Measurements from ENCODE around the gene CFAP251. TPM values are rescaled to one million over a fixed set of nuclear protein-coding genes. Genes with fewer than 3 reads are reported as not detected.

Gene CFAP251
- total RNA-seq, 1 experiment from 2014 or later: 2.6 TPM

- DNase-seq (ENCODE audit: low read depth, low spot score): no peak
- Histone ChIP-seq H3K27me3 (ENCODE audit: insufficient read depth, low read length) (no peaks in the 10 kb centered on the region), H3K4me1 (ENCODE audit: control insufficient read depth in 1 of 2, insufficient read depth in 2 of 2, low read length in 2 of 2) (no peaks in the 10 kb centered on the region), H3K9ac (ENCODE audit: low read length) (no peak overlapping the region), H3K79me2 (ENCODE audit: insufficient read depth, low read length) (no peaks in the 10 kb centered on the region), H3K4me2 (ENCODE audit: low read length) (no peak overlapping the region), H2AFZ (ENCODE audit: low read depth, low read length, poor library complexity, severe bottlenecking) (no peak overlapping the region), H3K9me2 (ENCODE audit: insufficient read depth) (no peaks in the 10 kb centered on the region), H3K9me3 (ENCODE audit: control insufficient read depth in 1 of 2, insufficient read depth in 1 of 2, low read depth in 1 of 2, low read length in 2 of 2) (no peaks in the 10 kb centered on the region), H3K36me3 (ENCODE audit: control insufficient read depth in 1 of 2, insufficient read depth in 2 of 2, low read length in 2 of 2) (no peaks in the 10 kb centered on the region), H4K20me1 (ENCODE audit: insufficient read depth) (no peaks in the 10 kb centered on the region), H3K4me3 (replicated peaks in 1 of 2; ENCODE audit: low read depth in 1 of 2, low read length in 2 of 2) (no peak overlapping the region), H3K27ac (ENCODE audit: low read depth, low read length) (no peak overlapping the region)
- POLR2A ChIA-PET: no interaction called here
- CTCF ChIA-PET: no interaction called here
- BruUV-seq (replicated peaks): no TSS peak
- RAD21 ChIA-PET (ENCODE audit: low non-redundant PET in 1 of 2, low total read pairs in 2 of 2, uncharacterized antibody in 2 of 2, unreplicated experiment in 2 of 2): no interaction called here
- intact Hi-C loops (cut with micrococcal nuclease): no loop called here
- ATAC-seq: no peak
- no peak for TF ChIP-seq SRF (IDR thresholded peaks at IDR 0.05; ENCODE audit: low read depth)
- no peak for TF ChIP-seq FOSL1 (IDR thresholded peaks at IDR 0.05; ENCODE audit: low read depth)
- TF ChIP-seq SP1 (IDR thresholded peaks at IDR 0.05; ENCODE audit: low read depth): no peak
- no peak for TF ChIP-seq JUND (IDR thresholded peaks at IDR 0.05)
- no peak for TF ChIP-seq EGR1 (IDR thresholded peaks at IDR 0.05; ENCODE audit: low read depth)
- TF ChIP-seq CTCF (IDR thresholded peaks at IDR 0.05 in 2 of 3, conservative IDR thresholded peaks at IDR 0.05 in 1 of 3; ENCODE audit: borderline replicate concordance in 1 of 3, insufficient read depth in 1 of 3, low read depth in 2 of 3, low read length in 2 of 3): no peak
- no peak for TF ChIP-seq ZNF274 (IDR thresholded peaks at IDR 0.05; ENCODE audit: low read depth, low read length)
- TF ChIP-seq YY1 (IDR thresholded peaks at IDR 0.05; ENCODE audit: extremely low read depth, insufficient replicate concordance, low read depth, low read length): no peak
- TF ChIP-seq ZBTB33 (IDR thresholded peaks at IDR 0.05; ENCODE audit: extremely low read depth, insufficient replicate concordance, low read length): no peak
- TF ChIP-seq CEBPB (IDR thresholded peaks at IDR 0.05; ENCODE audit: low read depth): no peak
- TF ChIP-seq SIN3A (IDR thresholded peaks at IDR 0.05; ENCODE audit: low read depth): no peak
- no peak for TF ChIP-seq EZH2 (IDR thresholded peaks at IDR 0.05)
- TF ChIP-seq POLR2A (IDR thresholded peaks at IDR 0.05; ENCODE audit: borderline replicate concordance, extremely low read depth, insufficient read depth, insufficient read length): no peak
- no peak for TF ChIP-seq MAX (IDR thresholded peaks at IDR 0.05)
- TF ChIP-seq EZH2phosphoT487 (IDR thresholded peaks at IDR 0.05; ENCODE audit: borderline replicate concordance): no peak
- no peak for TF ChIP-seq REST (IDR thresholded peaks at IDR 0.05; ENCODE audit: low read depth)
- no peak for TF ChIP-seq TCF7L2 (IDR thresholded peaks at IDR 0.05; ENCODE audit: borderline replicate concordance, extremely low read depth, insufficient read depth, insufficient read length)
- TF ChIP-seq POLR2AphosphoS5 (IDR thresholded peaks at IDR 0.05; ENCODE audit: low read depth, low read length): no peak
- no peak for TF ChIP-seq ZFX (IDR thresholded peaks at IDR 0.05)
These were observed 68.3 kb downstream of the CFAP251 start for GRCh38 chr12:121986489-121987245.

Measured in HCT116 (cell line).